SK-N-MC (cell line): ENCODE data around the gene PIGK.

Experiments
- EZH2 ChIP-seq: fragments of 200-600 bp; sonication (generic); IDR thresholded peaks from one replicate; pipeline ENCODE4 v1.6.1; 2017; ENCODE audit warnings: antibody characterized with exemption
- FOXP2 ChIP-seq: optimal IDR thresholded peaks from 2 replicates; pipeline ENCODE3; 2011; ENCODE audit warnings: mild to moderate bottlenecking, moderate library complexity; ENCODE audit not compliant: insufficient read depth; ENCODE audit errors: extremely low read length, control extremely low read depth

DNA sequence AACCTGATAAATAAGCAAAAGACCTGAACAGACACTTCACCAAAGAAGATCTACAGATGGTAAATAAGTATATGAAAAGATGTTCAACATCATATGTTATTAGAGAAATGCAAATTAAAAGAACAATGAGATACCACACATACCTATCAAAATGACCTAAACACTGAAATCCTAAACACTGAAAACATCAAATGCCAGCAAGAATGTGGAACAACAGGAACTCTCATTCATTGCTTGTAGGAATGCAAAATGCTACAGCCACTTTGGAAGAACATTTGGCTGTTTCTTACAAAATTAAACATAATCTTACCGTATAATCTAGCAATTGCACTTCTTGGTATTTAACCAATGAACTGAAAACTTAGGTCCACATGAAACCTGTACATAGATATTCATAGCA lies 14.9 kb upstream of the PIGK start:
- TF ChIP-seq EZH2: no peak
- no peak for TF ChIP-seq FOXP2
